Neural progenitor cell (in vitro differentiated cells): ENCODE data around the gene CDH23.

Experiments used
- CTCF ChIP-seq: fragments of 200-600 bp; sonication (generic); IDR thresholded peaks from 2 replicates; pipeline ENCODE4 v1.5.1; 2017; ENCODE audit warnings: antibody characterized with exemption, mild to moderate bottlenecking
- EZH2 ChIP-seq: fragments of 200-600 bp; sonication (generic); IDR thresholded peaks from 2 replicates; pipeline ENCODE4 v1.6.1; 2017; ENCODE audit warnings: antibody characterized with exemption, mild to moderate bottlenecking, moderate library complexity

- TF ChIP-seq CTCF (no peak), EZH2 (no peak)
Observed at GRCh38 chr10:71818674-71819260, 422.0 kb downstream of the CDH23 start.
